GM12878 (cell line): ENCODE measurements around the gene EXOC7. TPM values are rescaled to one million over a fixed set of nuclear protein-coding genes. Genes with fewer than 3 reads are reported as not detected.

Experiments used
- ATAC-seq: fragments of 200-7000 bp; cut with Tn5 transposase; 3 replicates; pipeline ENCODE4 v1.9.1; 2020; ENCODE audit warnings: mild to moderate bottlenecking, moderate library complexity
- BruUV-seq: library from RNA; stranded (reverse); fragments of 400-500 nt; replicated peaks from 2 replicates; lab custom pipeline; 2021; lab: Mats Ljungman, UMichigan
- CTCF ChIA-PET: fragments of 300-600 bp; sonication (Branson Sonifier 250); formaldehyde crosslinking; extraction: SDS; loops from one replicate; lab custom pipeline; 2021; ENCODE audit warnings: inconsistent platforms; lab: Yijun Ruan, JAX
- POLR2A ChIA-PET: fragments of 350-600 bp; formaldehyde crosslinking; extraction: SDS; loops from one replicate; lab custom pipeline; 2021; ENCODE audit warnings: inconsistent platforms; lab: Charles Lee
- RAD21 ChIA-PET: fragments of 300-600 bp; sonication (Branson Sonifier 250); formaldehyde crosslinking; loops from one replicate; lab custom pipeline; 2023; ENCODE audit warnings: antibody characterized with exemption; ENCODE audit not compliant: unreplicated experiment; lab: Charles Lee
- SMC1A ChIA-PET: fragments of 300-600 bp; sonication (Branson Sonifier 250); formaldehyde crosslinking; loops from one replicate; lab custom pipeline; 2023; ENCODE audit not compliant: unreplicated experiment, uncharacterized antibody; lab: Charles Lee
- DNase-seq: peaks from one replicate; pipeline ENCODE4 v3.0.0-alpha.2; 2011; ENCODE audit warnings: low read depth, low spot score
- FAIRE-seq: peaks from 3 replicates; lab custom pipeline; 2011; peaks lifted over from hg19 to GRCh38; lab: Jason Lieb, UNC
- H2AFZ ChIP-seq: 2 replicates; pipeline ENCODE4 v1.6.0; 2011; ENCODE audit warnings: low read depth, low read length, control low read depth; ENCODE audit not compliant: control insufficient read depth
- H3K27ac ChIP-seq: 2 replicates; pipeline ENCODE4 v1.5.1; 2011; ENCODE audit warnings: control low read depth; ENCODE audit not compliant: control insufficient read depth, insufficient read depth
- H3K27me3 ChIP-seq, 2 experiments: replicated peaks in 1 of 2; 2 replicates each; pipeline versions ENCODE4 v1.6.0 to v1.6.1; 2011; ENCODE audit warnings: low read length in 1 of 2; ENCODE audit not compliant: control insufficient read depth in 2 of 2, insufficient read depth in 2 of 2
- H3K36me3 ChIP-seq, 2 experiments: 2 replicates each; pipeline ENCODE4 v1.5.1; 2011; ENCODE audit warnings: low read length in 1 of 2; ENCODE audit not compliant: control insufficient read depth in 2 of 2, insufficient read depth in 2 of 2
- H3K4me1 ChIP-seq: 2 replicates; pipeline ENCODE4 v1.6.1; 2011; ENCODE audit warnings: mild to moderate bottlenecking, low read length, moderate library complexity, mixed read lengths; ENCODE audit not compliant: control insufficient read depth, insufficient read depth
- H3K4me2 ChIP-seq: 2 replicates; pipeline ENCODE4 v1.6.0; 2011; ENCODE audit warnings: control low read depth; ENCODE audit not compliant: control insufficient read depth, insufficient read depth
- H3K4me3 ChIP-seq: fragments of 200-600 bp; sonication (generic); 2 replicates; pipeline ENCODE4 v1.5.1; 2016
- H3K79me2 ChIP-seq: 2 replicates; pipeline ENCODE4 v1.6.0; 2011; ENCODE audit warnings: low read length; ENCODE audit not compliant: control insufficient read depth, insufficient read depth
- H3K9ac ChIP-seq: 2 replicates; pipeline ENCODE4 v1.8.0; 2011; ENCODE audit warnings: low read length, control low read depth, mixed read lengths; ENCODE audit not compliant: control insufficient read depth, insufficient read depth
- H3K9me3 ChIP-seq: replicated peaks from 3 replicates; pipeline ENCODE4 v1.5.1; 2011; ENCODE audit warnings: mild to moderate bottlenecking, low read length; ENCODE audit not compliant: control insufficient read depth, insufficient read depth
- H4K20me1 ChIP-seq: 2 replicates; pipeline ENCODE4 v1.6.0; 2011; ENCODE audit not compliant: control insufficient read depth, insufficient read depth
- CBFB ChIP-seq: IDR thresholded peaks from 2 replicates; pipeline ENCODE4 v1.6.1; 2016; ENCODE audit warnings: antibody characterized with exemption, low read depth
- IRF4 ChIP-seq: IDR thresholded peaks from 2 replicates; pipeline ENCODE4 v1.6.1; 2011; ENCODE audit warnings: low read depth, low read length
- RAD21 ChIP-seq: IDR thresholded peaks from 2 replicates; pipeline ENCODE4 v1.6.1; 2011; ENCODE audit warnings: mild to moderate bottlenecking, low read depth, low read length, moderate library complexity; ENCODE audit not compliant: insufficient read depth
- RAD51 ChIP-seq: fragments of 450-650 bp; IDR thresholded peaks from 2 replicates; pipeline ENCODE4 v1.6.1; 2016; ENCODE audit warnings: moderate library complexity, mild to moderate bottlenecking, inconsistent platforms
- ZNF24 ChIP-seq: fragments of 450-650 bp; IDR thresholded peaks from 2 replicates; pipeline ENCODE4 v1.6.1; 2017; ENCODE audit warnings: antibody characterized with exemption, mild to moderate bottlenecking
- WGBS: methylation state at CpG from one replicate; pipeline ENCODE4 v1.1.6; 2016; ENCODE audit warnings: low lambda C conversion rate; ENCODE audit not compliant: insufficient replicate concordance, insufficient coverage; ENCODE audit errors: missing lambda C conversion rate; 5-methylcytosine and 5-hydroxymethylcytosine counted together
- in situ Hi-C: fragments of 300-500 bp; cut with MboI; formaldehyde crosslinking; loops from 9 replicates; pipeline ENCODE4 v1.14.3; 2018; ENCODE audit warnings: mixed read lengths
- intact Hi-C: fragments of 100-400 bp; cut with micrococcal nuclease; formaldehyde crosslinking; loops from one replicate; pipeline ENCODE4 v1.14.2; 2022; ENCODE audit not compliant: unreplicated experiment
- polyA plus RNA-seq, 11 experiments: library from polyadenylated mRNA; depleted of rRNA in 4 of 11; unstranded in 6 of 11; stranded (reverse) in 5 of 11; fragments of >200 nt; fragmentation: Nextera tagmentation in 4 of 11; fragmentation: Illumina TruSeq in 1 of 11; extraction: Ambion mirVana in 4 of 11; extraction: Trizol in 1 of 11; gene quantifications; 1 replicate in 1 of 11; 2 replicates in 10 of 11; pipeline versions ENCODE4 v1.2.1 to v1.2.3, GENCODE V29; 2011 to 2016; ENCODE audit warnings: inconsistent platforms in 2 of 11, missing spikeins in 2 of 11, low read depth in 1 of 11
- total RNA-seq, 4 experiments: library from RNA; depleted of rRNA in 3 of 4; stranded (reverse); fragments of >200 nt in 3 of 4; fragmentation: Illumina TruSeq in 1 of 4; extraction: Trizol in 1 of 4; gene quantifications; 2 replicates each; pipeline versions ENCODE4 v1.2.1 to v1.2.3, GENCODE V29; 2013 to 2021
- TF ChIP-seq, protein P1 (sequence below), 3 experiments: IDR thresholded peaks in 2 of 3; conservative IDR thresholded peaks in 1 of 3; 2 replicates each; pipeline ENCODE4 v1.5.1; 2011; ENCODE audit warnings: low read depth in 3 of 3, low read length in 3 of 3, mild to moderate bottlenecking in 3 of 3, control low read depth in 2 of 3, moderate library complexity in 2 of 3, inconsistent platforms in 1 of 3, mixed read lengths in 1 of 3; ENCODE audit not compliant: control insufficient read depth in 2 of 3, insufficient read depth in 1 of 3; ENCODE audit errors: extremely low read depth in 1 of 3
- TF ChIP-seq, protein P2 (sequence below): fragments of 450-650 bp; IDR thresholded peaks from 2 replicates; pipeline ENCODE4 v1.6.1; 2017; ENCODE audit warnings: low read depth, mild to moderate bottlenecking, moderate library complexity

The EXOC7 gene
- total and polyA plus RNA-seq, 10 of the 15 experiments (the other 5 are each of a cell fraction or from before 2014, with no cell fraction given) = 18.8 to 71.3 (median 48.2) TPM

DNA sequence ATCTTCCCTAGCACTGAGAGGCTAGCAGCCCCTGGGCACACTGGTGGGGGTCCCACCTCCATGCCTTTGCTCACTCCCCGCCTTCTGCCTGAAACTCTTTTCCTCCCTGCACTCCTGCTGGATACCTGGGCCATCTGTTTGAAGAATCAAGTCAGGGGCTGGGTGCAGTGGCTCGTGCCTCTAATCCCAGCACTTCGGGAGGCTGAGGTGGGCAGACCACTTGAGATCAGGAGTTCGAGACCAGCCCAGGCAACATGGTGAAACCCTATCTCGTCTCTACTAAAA is 21.7 kb upstream of the EXOC7 start:
- SMC1A ChIA-PET = interaction anchor here (0.6 to 9.0 kb wide), 11 partner anchors 9 to 154 kb away, joined by 3 to 77 read pairs (median 5); no protein-coding TSS in a partner anchor
- ATAC-seq (no peak), DNase-seq (no peak), FAIRE-seq (no peak)
- Histone ChIP-seq H3K4me2 (no peak overlapping the region), H3K9me3 (no peaks in the 10 kb centered on the region), H3K4me1 (peaks cover 6% of the 10 kb centered on the region), H3K36me3 (no peaks in the 10 kb centered on the region), H3K27me3 (no peaks in the 10 kb centered on the region), H2AFZ (no peak overlapping the region), H3K27ac (no peak overlapping the region), H4K20me1 (no peaks in the 10 kb centered on the region), H3K79me2 (no peaks in the 10 kb centered on the region), H3K4me3 (no peak overlapping the region), H3K9ac (no peak overlapping the region)
- WGBS = 48% methylated on average over 5 of the region's 5 CpGs
- POLR2A ChIA-PET = interaction anchor here (0.8 to 2.8 kb wide), 2 partner anchors 55 to 147 kb away, joined by 3 to 11 read pairs; no protein-coding TSS in a partner anchor
- CTCF ChIA-PET = interaction anchor here (0.5 to 18.3 kb wide), 14 partner anchors 8 to 174 kb away, joined by 3 to 316 read pairs (median 6); no protein-coding TSS in a partner anchor
- BruUV-seq = no TSS peak
- RAD21 ChIA-PET = interaction anchor here (3.1 to 9.5 kb wide), 4 partner anchors 55 to 154 kb away, joined by 18 to 125 read pairs (median 53); partner anchors contain the start of gene UBALD2
- TF ChIP-seq CBFB = no peak
- TF ChIP-seq RAD51 = no peak
- no peak for TF ChIP-seq ZNF24
- intact Hi-C loops (loop anchor here (10.0 kb wide), 1 partner anchor 259 kb away; the partner anchor contains the start of gene SPHK1), in situ Hi-C loops (no loop called here)

DNA sequence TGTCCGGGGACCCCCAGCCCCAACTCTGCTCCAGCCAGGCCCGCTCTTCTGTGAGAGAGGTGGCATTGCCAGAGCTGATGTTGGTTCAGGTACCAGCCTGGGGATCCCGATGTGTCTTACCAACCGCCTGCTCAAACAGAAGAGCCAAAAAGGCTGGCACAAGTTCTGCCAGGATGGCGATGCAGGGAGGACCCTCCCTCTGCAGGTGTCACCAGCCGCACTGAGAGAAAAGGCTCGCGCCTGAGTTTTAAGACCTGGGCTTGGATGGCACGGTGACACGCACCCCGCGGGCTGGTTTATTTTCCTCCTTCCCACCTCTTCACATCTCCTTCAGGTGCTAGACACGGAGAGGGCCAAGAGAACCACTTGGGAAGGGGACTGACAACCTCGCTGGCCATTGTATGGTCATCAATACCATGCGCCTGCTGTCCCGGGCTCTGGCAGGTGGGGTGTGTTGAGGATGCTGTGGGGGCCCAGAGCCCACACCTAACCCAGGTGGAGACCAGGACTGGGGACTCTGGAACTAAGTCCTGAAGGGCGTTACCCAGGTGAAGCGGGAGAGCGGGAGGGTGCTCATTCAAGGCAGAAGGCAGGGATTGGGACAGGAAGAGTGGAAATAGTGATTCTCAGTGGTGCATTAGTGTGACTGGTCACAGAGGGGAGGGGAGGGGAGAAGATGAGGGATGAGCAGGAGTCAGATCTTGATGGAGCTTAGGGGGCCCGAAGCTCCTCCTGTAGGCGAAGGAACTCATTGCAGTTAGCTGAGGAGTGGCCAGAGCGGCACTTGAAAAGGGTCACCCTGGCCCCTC is 21.2 kb upstream of the EXOC7 start:
- SMC1A ChIA-PET = interaction anchor here (0.6 to 9.0 kb wide), 13 partner anchors 9 to 171 kb away, joined by 3 to 77 read pairs (median 5); no protein-coding TSS in a partner anchor
- POLR2A ChIA-PET = interaction anchor here (2.8 kb wide), 1 partner anchor 55 kb away, joined by 11 read pairs; no protein-coding TSS in a partner anchor
- H2AFZ ChIP-seq = no peak overlapping the region
- FAIRE-seq (no peak), ATAC-seq (0 out of 3 replicates have a peak, but pooled peaks have one; percentile 6), DNase-seq (no peak)
- RAD21 ChIA-PET = interaction anchor here (0.7 to 9.9 kb wide), 10 partner anchors 33 to 156 kb away, joined by 3 to 149 read pairs (median 12); partner anchors contain the start of gene UBALD2
- peaks cover 6% of the 10 kb centered on the region for H3K4me1 ChIP-seq
- 86% methylated on average over 22 of the region's 22 CpGs for WGBS
- no peaks in the 10 kb centered on the region for H3K36me3 ChIP-seq
- H3K9me3 ChIP-seq = no peaks in the 10 kb centered on the region
- no peak overlapping the region for H3K9ac ChIP-seq
- no peaks in the 10 kb centered on the region for H3K27me3 ChIP-seq
- H3K27ac ChIP-seq = no peak overlapping the region
- H3K79me2 ChIP-seq = no peaks in the 10 kb centered on the region
- BruUV-seq = no TSS peak
- no peaks in the 10 kb centered on the region for H4K20me1 ChIP-seq
- CTCF ChIA-PET = interaction anchor here (0.5 to 18.3 kb wide), 21 partner anchors 9 to 175 kb away, joined by 3 to 316 read pairs (median 5); no protein-coding TSS in a partner anchor
- in situ Hi-C loops = loop anchor here (5.0 kb wide), 1 partner anchor 158 kb away; no protein-coding TSS in a partner anchor
- 0 out of 2 replicates have a peak, but pooled peaks have one; percentile 14 for TF ChIP-seq RAD21
- TF ChIP-seq, protein P1, sequence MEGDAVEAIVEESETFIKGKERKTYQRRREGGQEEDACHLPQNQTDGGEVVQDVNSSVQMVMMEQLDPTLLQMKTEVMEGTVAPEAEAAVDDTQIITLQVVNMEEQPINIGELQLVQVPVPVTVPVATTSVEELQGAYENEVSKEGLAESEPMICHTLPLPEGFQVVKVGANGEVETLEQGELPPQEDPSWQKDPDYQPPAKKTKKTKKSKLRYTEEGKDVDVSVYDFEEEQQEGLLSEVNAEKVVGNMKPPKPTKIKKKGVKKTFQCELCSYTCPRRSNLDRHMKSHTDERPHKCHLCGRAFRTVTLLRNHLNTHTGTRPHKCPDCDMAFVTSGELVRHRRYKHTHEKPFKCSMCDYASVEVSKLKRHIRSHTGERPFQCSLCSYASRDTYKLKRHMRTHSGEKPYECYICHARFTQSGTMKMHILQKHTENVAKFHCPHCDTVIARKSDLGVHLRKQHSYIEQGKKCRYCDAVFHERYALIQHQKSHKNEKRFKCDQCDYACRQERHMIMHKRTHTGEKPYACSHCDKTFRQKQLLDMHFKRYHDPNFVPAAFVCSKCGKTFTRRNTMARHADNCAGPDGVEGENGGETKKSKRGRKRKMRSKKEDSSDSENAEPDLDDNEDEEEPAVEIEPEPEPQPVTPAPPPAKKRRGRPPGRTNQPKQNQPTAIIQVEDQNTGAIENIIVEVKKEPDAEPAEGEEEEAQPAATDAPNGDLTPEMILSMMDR (IDR thresholded peaks at IDR 0.05 in 2 of 3, conservative IDR thresholded peaks at IDR 0.05 in 1 of 3; ENCODE audit: control insufficient read depth in 2 of 3, extremely low read depth in 1 of 3, insufficient read depth in 1 of 3, low read depth in 3 of 3, low read length in 3 of 3) = peak; percentile 0 to 48 (median 28); a peak in 1 of 6 replicates
- TF ChIP-seq IRF4 = no peak
- TF ChIP-seq, protein P2, sequence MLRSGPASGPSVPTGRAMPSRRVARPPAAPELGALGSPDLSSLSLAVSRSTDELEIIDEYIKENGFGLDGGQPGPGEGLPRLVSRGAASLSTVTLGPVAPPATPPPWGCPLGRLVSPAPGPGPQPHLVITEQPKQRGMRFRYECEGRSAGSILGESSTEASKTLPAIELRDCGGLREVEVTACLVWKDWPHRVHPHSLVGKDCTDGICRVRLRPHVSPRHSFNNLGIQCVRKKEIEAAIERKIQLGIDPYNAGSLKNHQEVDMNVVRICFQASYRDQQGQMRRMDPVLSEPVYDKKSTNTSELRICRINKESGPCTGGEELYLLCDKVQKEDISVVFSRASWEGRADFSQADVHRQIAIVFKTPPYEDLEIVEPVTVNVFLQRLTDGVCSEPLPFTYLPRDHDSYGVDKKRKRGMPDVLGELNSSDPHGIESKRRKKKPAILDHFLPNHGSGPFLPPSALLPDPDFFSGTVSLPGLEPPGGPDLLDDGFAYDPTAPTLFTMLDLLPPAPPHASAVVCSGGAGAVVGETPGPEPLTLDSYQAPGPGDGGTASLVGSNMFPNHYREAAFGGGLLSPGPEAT = no peak
- TF ChIP-seq, all 136 proteins: peak for 2
- Histone ChIP-seq H3K4me2 (no peak overlapping the region), H3K4me3 (no peak overlapping the region)
- intact Hi-C loops = loop anchor here (10.0 kb wide), 1 partner anchor 260 kb away; the partner anchor contains the start of gene SPHK1
